CD14-positive monocyte (primary cell): Measurements from ENCODE around the gene ONECUT3. TPM values are rescaled to one million over a fixed set of nuclear protein-coding genes. Genes with fewer than 3 reads are reported as not detected.

Experiments
- DNase-seq, 3 donors: peaks; one replicate each; pipeline ENCODE4 v3.0.0-alpha.2; 2011 to 2022
- H2AFZ ChIP-seq: 2 replicates; pipeline ENCODE4 v1.6.0; 2012; ENCODE audit warnings: mild to moderate bottlenecking, low read depth, low read length, inconsistent platforms; ENCODE audit not compliant: insufficient read depth, poor library complexity, severe bottlenecking
- H3K27ac ChIP-seq, 2 donors: 1 replicate in 1 of 2; 2 replicates in 1 of 2; pipeline ENCODE4 v1.5.1; 2012 to 2013; ENCODE audit warnings: low read length in 2 of 2, control low read depth in 1 of 2, inconsistent platforms in 1 of 2, low read depth in 1 of 2, mild to moderate bottlenecking in 1 of 2
- H3K27me3 ChIP-seq, 2 donors: one replicate each; pipeline versions ENCODE4 v1.6.0 to v1.6.1; 2011 to 2013; ENCODE audit warnings: low read length in 2 of 2; ENCODE audit not compliant: control insufficient read depth in 2 of 2, insufficient read depth in 2 of 2
- H3K36me3 ChIP-seq, 2 donors: replicated peaks in 1 of 2; 1 replicate in 1 of 2; 2 replicates in 1 of 2; pipeline versions ENCODE4 v1.5.1 to v1.6.1; 2012 to 2013; ENCODE audit warnings: low read length in 2 of 2, control low read depth in 1 of 2, inconsistent platforms in 1 of 2, mild to moderate bottlenecking in 1 of 2; ENCODE audit not compliant: insufficient read depth in 2 of 2, control insufficient read depth in 1 of 2
- H3K4me1 ChIP-seq, 2 donors: 1 replicate in 1 of 2; 2 replicates in 1 of 2; pipeline versions ENCODE4 v1.5.1 to v1.6.1; 2012 to 2013; ENCODE audit warnings: low read length in 2 of 2, control low read depth in 1 of 2, inconsistent platforms in 1 of 2, mild to moderate bottlenecking in 1 of 2, moderate library complexity in 1 of 2; ENCODE audit not compliant: insufficient read depth in 2 of 2, control insufficient read depth in 1 of 2
- H3K4me2 ChIP-seq: replicated peaks from 2 replicates; pipeline ENCODE3; 2012; ENCODE audit warnings: low read length, moderate library complexity, mild to moderate bottlenecking; ENCODE audit not compliant: poor library complexity, severe bottlenecking; ENCODE audit errors: extremely low read depth
- H3K4me3 ChIP-seq, 3 experiments: fragments of 200-600 bp in 1 of 3; sonication (generic) in 1 of 3; replicated peaks in 1 of 3; 1 replicate in 2 of 3; 2 replicates in 1 of 3; pipeline ENCODE4 v1.5.1; 2011 to 2013; ENCODE audit warnings: low read length in 3 of 3, mild to moderate bottlenecking in 3 of 3, control low read depth in 2 of 3, low read depth in 2 of 3, inconsistent platforms in 1 of 3, moderate library complexity in 1 of 3
- H3K79me2 ChIP-seq: 2 replicates; pipeline ENCODE4 v1.6.0; 2012; ENCODE audit warnings: mild to moderate bottlenecking, control low read depth, inconsistent platforms, low read length, moderate library complexity; ENCODE audit not compliant: insufficient read depth
- H3K9ac ChIP-seq: 2 replicates; pipeline ENCODE4 v1.6.0; 2017; ENCODE audit warnings: low read length, mild to moderate bottlenecking; ENCODE audit not compliant: insufficient read depth, poor library complexity, severe bottlenecking
- H3K9me3 ChIP-seq, 2 donors: replicated peaks in 1 of 2; 1 replicate in 1 of 2; 2 replicates in 1 of 2; pipeline versions ENCODE4 v1.5.1 to v1.6.1; 2012 to 2013; ENCODE audit warnings: low read length in 2 of 2, control low read depth in 1 of 2; ENCODE audit not compliant: control insufficient read depth in 1 of 2, insufficient read depth in 1 of 2
- H4K20me1 ChIP-seq: 2 replicates; pipeline ENCODE4 v1.6.0; 2012; ENCODE audit warnings: mild to moderate bottlenecking, low read length, control low read depth, moderate library complexity; ENCODE audit not compliant: insufficient read depth
- H3K27ac Mint-ChIP-seq, 7 donors: one replicate each; pipeline ENCODE4 v1.8.0; 2020; ENCODE audit warnings: mild to moderate bottlenecking in 7 of 7, mixed read lengths in 7 of 7, moderate library complexity in 6 of 7, inconsistent platforms in 2 of 7
- H3K27me3 Mint-ChIP-seq, 3 donors: one replicate each; pipeline ENCODE4 v1.8.0; 2021 to 2022; ENCODE audit warnings: low read depth in 3 of 3, mild to moderate bottlenecking in 3 of 3, mixed read lengths in 3 of 3, moderate library complexity in 3 of 3, inconsistent platforms in 1 of 3
- H3K36me3 Mint-ChIP-seq, 2 donors: one replicate each; pipeline ENCODE4 v1.8.0; 2020; ENCODE audit warnings: mixed read lengths in 2 of 2, inconsistent platforms in 1 of 2, mild to moderate bottlenecking in 1 of 2
- H3K4me1 Mint-ChIP-seq: one replicate; pipeline ENCODE4 v1.8.0; 2020; ENCODE audit warnings: mild to moderate bottlenecking, mixed read lengths
- H3K4me3 Mint-ChIP-seq, 2 donors: one replicate each; pipeline ENCODE4 v1.8.0; 2020; ENCODE audit warnings: mild to moderate bottlenecking in 2 of 2, mixed read lengths in 2 of 2, moderate library complexity in 1 of 2
- H3K9me3 Mint-ChIP-seq, 7 donors: one replicate each; pipeline ENCODE4 v1.8.0; 2020 to 2022; ENCODE audit warnings: mixed read lengths in 7 of 7, mild to moderate bottlenecking in 6 of 7, moderate library complexity in 6 of 7, inconsistent platforms in 2 of 7
- WGBS: methylation state at CpG from one replicate; pipeline ENCODE4 v1.1.5; 2013; ENCODE audit warnings: missing lambda C conversion rate; ENCODE audit not compliant: insufficient coverage; 5-methylcytosine and 5-hydroxymethylcytosine counted together
- intact Hi-C, 2 donors: fragments of 100-400 bp; cut with micrococcal nuclease; formaldehyde crosslinking; loops; one replicate each; pipeline versions ENCODE4 v1.15.0 to v1.15.1; 2023
- polyA plus RNA-seq, 3 donors: library from polyadenylated mRNA; depleted of rRNA in 1 of 3; unstranded in 2 of 3; stranded (reverse) in 1 of 3; fragments of 300-500 nt in 2 of 3; fragments of >200 nt in 1 of 3; fragmentation: Illumina TruSeq in 2 of 3; gene quantifications; 1 replicate in 2 of 3; 2 replicates in 1 of 3; pipeline ENCODE4 v1.2.3, GENCODE V29; 2012 to 2021
- TF ChIP-seq, protein P1 (sequence below): fragments of 200-600 bp; IDR thresholded peaks from one replicate; pipeline ENCODE4 v1.8.0; 2022; ENCODE audit warnings: antibody characterized with exemption, mild to moderate bottlenecking

The ONECUT3 gene
- polyA plus RNA-seq, 3 donors: not detected

DNA sequence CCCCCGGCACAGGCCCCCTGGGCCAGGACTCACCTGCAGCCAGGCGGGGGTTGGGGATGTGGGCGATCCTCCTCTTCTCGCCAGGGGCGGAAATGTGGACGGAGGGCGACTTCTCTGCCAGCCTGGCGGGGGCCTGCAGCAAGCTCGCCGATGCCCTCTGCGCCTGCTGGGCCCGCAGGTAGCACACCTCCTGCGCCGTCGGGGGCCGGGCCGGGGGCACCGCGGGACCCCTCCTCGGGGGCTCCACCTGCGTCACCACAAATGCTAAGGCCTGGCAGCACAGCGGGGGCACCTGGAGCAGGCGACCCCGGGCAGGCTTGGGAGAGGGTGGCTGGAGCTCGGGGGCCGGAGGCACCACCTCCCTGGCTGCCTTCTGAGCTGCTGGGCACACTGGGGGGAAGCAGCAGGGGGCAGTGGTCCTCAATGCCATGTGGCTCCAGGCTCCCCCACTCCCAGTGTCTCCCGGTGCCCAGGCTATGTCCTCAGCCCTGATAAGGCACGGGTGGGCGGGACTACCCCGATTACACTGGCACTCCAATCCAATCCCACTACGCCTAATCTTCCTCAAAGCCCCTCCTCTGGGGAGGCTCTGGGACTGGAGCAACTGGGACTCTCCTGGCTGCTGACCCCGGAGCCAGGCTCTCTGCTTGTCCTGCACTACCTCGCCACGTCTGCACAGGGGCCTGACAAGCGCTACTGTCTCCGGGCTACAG is 70.4 kb downstream of the ONECUT3 start:
- peaks cover 84% of the 10 kb centered on the region for H4K20me1 ChIP-seq
- Mint-ChIP-seq H3K27me3 (peaks cover 0 to 1% (median 0%) of the 10 kb centered on the region in 3 donors), H3K9me3 (no peaks in the 10 kb centered on the region), H3K36me3 (peaks cover 36 to 67% of the 10 kb centered on the region in 2 donors), H3K4me3 (no peak overlapping the region), H3K4me1 (no peaks in the 10 kb centered on the region), H3K27ac (no peak overlapping the region)
- no peak overlapping the region for H3K27ac ChIP-seq
- peaks cover 73 to 88% of the 10 kb centered on the region in 2 donors for H3K36me3 ChIP-seq
- no peaks in the 10 kb centered on the region for H3K27me3 ChIP-seq
- no peaks in the 10 kb centered on the region for H3K4me1 ChIP-seq
- H3K9ac ChIP-seq: no peak overlapping the region
- no peak overlapping the region for H2AFZ ChIP-seq
- DNase-seq: no peak
- H3K9me3 ChIP-seq: no peaks in the 10 kb centered on the region
- intact Hi-C loops: no loop called here
- 97% methylated on average over 36 of the region's 36 CpGs for WGBS
- TF ChIP-seq, protein P1, sequence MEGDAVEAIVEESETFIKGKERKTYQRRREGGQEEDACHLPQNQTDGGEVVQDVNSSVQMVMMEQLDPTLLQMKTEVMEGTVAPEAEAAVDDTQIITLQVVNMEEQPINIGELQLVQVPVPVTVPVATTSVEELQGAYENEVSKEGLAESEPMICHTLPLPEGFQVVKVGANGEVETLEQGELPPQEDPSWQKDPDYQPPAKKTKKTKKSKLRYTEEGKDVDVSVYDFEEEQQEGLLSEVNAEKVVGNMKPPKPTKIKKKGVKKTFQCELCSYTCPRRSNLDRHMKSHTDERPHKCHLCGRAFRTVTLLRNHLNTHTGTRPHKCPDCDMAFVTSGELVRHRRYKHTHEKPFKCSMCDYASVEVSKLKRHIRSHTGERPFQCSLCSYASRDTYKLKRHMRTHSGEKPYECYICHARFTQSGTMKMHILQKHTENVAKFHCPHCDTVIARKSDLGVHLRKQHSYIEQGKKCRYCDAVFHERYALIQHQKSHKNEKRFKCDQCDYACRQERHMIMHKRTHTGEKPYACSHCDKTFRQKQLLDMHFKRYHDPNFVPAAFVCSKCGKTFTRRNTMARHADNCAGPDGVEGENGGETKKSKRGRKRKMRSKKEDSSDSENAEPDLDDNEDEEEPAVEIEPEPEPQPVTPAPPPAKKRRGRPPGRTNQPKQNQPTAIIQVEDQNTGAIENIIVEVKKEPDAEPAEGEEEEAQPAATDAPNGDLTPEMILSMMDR: no peak
- no peak overlapping the region for H3K4me3 ChIP-seq
- no peak overlapping the region for H3K4me2 ChIP-seq
- peaks cover 9% of the 10 kb centered on the region for H3K79me2 ChIP-seq

DNA sequence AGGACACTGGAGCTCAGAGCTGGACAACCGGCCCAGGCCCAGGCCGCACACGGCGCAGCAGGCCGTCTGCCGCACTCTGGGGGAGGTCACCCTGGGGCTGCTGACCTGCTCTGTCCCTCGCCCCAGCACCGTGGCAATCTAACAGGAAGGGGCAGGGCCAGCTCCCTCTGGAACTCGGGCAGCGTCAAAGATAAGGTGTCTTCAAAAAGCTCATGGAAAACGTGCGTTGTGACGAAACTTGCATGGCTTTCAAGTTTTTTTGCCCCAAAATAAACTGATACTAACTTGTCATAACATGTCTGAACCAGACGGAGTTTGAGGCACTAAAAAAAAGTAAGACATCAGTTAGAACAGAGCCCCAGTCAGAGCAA is 70.9 kb downstream of the ONECUT3 start:
- Mint-ChIP-seq H3K36me3 (peaks cover 36 to 67% of the 10 kb centered on the region in 2 donors), H3K4me1 (no peaks in the 10 kb centered on the region), H3K27ac (no peak overlapping the region), H3K27me3 (peaks cover 0 to 1% (median 0%) of the 10 kb centered on the region in 3 donors), H3K9me3 (no peaks in the 10 kb centered on the region), H3K4me3 (no peak overlapping the region)
- Histone ChIP-seq H3K4me3 (no peak overlapping the region), H3K4me2 (no peak overlapping the region), H3K9me3 (no peaks in the 10 kb centered on the region), H3K27me3 (no peaks in the 10 kb centered on the region), H3K27ac (no peak overlapping the region), H3K36me3 (peaks cover 71 to 88% of the 10 kb centered on the region in 2 donors), H3K9ac (no peak overlapping the region), H4K20me1 (peaks cover 88% of the 10 kb centered on the region), H2AFZ (no peak overlapping the region), H3K4me1 (no peaks in the 10 kb centered on the region), H3K79me2 (peaks cover 9% of the 10 kb centered on the region)
- DNase-seq: no peak
- TF ChIP-seq, protein P1: no peak
- 97% methylated on average over 13 of the region's 14 CpGs for WGBS
- intact Hi-C loops: no loop called here
